ENCODE results near the gene GPR160. TPM values are rescaled to one million over a fixed set of nuclear protein-coding genes. Genes with fewer than 3 reads are reported as not detected.
"Not testable (repeated sequence)": the region's sequence is repeated elsewhere in the genome, so short reads cannot be mapped to it uniquely, and the experiment has no call there.

GPR160 gene
- total RNA-seq, 1 donor from 2014 or later, result 44.3 TPM

DNA sequence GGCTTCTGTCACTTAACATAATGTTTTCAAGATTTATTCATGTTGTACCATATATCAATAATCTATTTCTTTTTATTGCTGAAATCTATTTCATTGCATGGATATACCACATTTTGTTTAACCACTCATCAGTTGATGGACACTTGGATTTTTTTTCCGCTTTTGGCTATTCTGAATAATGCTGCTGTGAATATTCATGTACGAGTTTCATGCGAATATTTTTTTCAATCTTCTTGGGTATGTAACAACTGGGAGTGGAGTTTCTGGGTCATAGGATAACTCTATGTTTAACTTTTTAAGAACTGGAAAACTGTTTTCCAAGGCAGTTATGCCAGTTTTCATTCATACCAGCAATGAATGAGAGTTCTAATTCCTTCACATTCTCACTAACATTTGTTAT, 21.7 kb upstream of the GPR160 start:
- Mint-ChIP-seq H3K4me1 (ENCODE audit: low read depth) (peaks cover 17% of the 10 kb centered on the region), H3K4me3 (ENCODE audit: low read depth) (no peak overlapping the region), H3K27me3 (no peaks in the 10 kb centered on the region), H3K27ac (no peak overlapping the region), H3K36me3 (ENCODE audit: insufficient read depth) (no peaks in the 10 kb centered on the region), H3K9me3 (ENCODE audit: low read depth) (no peaks in the 10 kb centered on the region)
- TF ChIP-seq, protein P1, sequence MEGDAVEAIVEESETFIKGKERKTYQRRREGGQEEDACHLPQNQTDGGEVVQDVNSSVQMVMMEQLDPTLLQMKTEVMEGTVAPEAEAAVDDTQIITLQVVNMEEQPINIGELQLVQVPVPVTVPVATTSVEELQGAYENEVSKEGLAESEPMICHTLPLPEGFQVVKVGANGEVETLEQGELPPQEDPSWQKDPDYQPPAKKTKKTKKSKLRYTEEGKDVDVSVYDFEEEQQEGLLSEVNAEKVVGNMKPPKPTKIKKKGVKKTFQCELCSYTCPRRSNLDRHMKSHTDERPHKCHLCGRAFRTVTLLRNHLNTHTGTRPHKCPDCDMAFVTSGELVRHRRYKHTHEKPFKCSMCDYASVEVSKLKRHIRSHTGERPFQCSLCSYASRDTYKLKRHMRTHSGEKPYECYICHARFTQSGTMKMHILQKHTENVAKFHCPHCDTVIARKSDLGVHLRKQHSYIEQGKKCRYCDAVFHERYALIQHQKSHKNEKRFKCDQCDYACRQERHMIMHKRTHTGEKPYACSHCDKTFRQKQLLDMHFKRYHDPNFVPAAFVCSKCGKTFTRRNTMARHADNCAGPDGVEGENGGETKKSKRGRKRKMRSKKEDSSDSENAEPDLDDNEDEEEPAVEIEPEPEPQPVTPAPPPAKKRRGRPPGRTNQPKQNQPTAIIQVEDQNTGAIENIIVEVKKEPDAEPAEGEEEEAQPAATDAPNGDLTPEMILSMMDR (IDR thresholded peaks at IDR 0.05; ENCODE audit: unreplicated experiment), result no peak
- DNase-seq (ENCODE audit: low spot score, unreplicated experiment), result no peak

DNA sequence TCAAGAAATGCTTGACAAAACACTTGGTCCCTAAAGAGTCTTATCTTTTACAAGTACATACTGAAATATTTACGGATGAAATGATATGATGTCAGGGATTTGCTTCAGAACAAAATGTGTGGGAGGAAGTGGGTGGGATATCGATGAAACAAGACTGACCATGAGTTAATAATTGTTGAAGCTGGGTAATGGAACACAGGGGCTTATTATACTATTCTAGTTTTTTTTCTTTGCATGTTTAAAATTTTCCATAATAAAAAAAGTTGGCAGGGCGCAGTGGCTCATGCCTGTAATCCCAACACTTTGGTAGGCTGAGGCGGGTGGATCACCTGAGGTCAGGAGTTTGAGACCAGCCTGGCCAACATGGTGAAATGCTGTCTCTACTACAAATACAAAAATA, 18.5 kb upstream of the GPR160 start:
- H3K27ac Mint-ChIP-seq; H3K9me3 Mint-ChIP-seq (ENCODE audit: low read depth); H3K27me3 Mint-ChIP-seq; H3K36me3 Mint-ChIP-seq (ENCODE audit: insufficient read depth); H3K4me3 Mint-ChIP-seq (ENCODE audit: low read depth); DNase-seq (ENCODE audit: low spot score, unreplicated experiment): not testable (repeated sequence)
- peaks cover 33% of the 10 kb centered on the region for H3K4me1 Mint-ChIP-seq (ENCODE audit: low read depth)

DNA sequence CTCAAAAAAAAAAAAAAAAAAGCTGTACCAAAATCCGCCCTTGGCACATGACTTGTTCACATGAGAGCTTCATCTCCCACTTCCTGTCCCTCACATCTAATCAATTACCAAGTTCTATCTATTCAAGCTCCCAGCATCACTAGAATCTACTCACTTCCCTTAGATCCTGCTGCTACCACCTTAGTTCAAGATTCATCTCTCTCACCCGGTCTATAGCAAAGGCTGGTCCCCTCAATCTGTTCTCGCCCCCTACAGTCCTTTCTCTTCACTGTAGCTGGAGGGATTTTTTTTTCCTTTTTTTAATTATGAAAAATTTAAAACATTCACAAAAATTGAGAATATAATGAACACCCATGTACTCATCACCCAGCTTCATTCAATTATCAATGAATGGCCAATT, 16.7 kb upstream of the GPR160 start:
- Mint-ChIP-seq H3K4me3 (ENCODE audit: low read depth) (no peak overlapping the region), H3K36me3 (ENCODE audit: insufficient read depth) (no peaks in the 10 kb centered on the region), H3K9me3 (ENCODE audit: low read depth) (no peaks in the 10 kb centered on the region), H3K27ac (no peak overlapping the region), H3K27me3 (no peaks in the 10 kb centered on the region), H3K4me1 (ENCODE audit: low read depth) (peaks cover 38% of the 10 kb centered on the region)
- DNase-seq (ENCODE audit: low spot score, unreplicated experiment), result no peak
- TF ChIP-seq, protein P1 (IDR thresholded peaks at IDR 0.05; ENCODE audit: unreplicated experiment), result peak; percentile 23

DNA sequence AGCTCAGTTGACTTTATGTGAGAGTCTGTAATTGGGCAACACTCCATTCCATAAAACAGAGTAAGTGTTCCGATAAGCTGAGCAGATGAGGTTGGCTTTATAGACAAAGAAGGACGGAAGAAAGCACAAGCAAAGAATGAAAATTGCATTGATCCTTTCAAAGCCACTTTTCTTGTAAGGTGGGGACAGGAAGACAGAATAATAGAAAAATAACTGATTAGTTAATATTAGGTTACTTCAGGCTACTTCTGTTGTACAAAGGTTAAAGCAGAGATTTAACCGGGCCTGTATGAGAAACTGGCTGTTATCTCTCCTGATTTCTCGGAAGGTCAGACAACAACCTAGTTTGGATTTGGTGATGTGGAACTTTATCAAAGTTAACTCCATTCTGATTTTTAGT, 15.5 kb upstream of the GPR160 start:
- Mint-ChIP-seq H3K27me3 (no peaks in the 10 kb centered on the region), H3K27ac (no peak overlapping the region), H3K9me3 (ENCODE audit: low read depth) (no peaks in the 10 kb centered on the region), H3K36me3 (ENCODE audit: insufficient read depth) (no peaks in the 10 kb centered on the region), H3K4me3 (ENCODE audit: low read depth) (no peak overlapping the region), H3K4me1 (ENCODE audit: low read depth) (peaks cover 38% of the 10 kb centered on the region)
- TF ChIP-seq, protein P1 (IDR thresholded peaks at IDR 0.05; ENCODE audit: unreplicated experiment), result no peak
- DNase-seq (ENCODE audit: low spot score, unreplicated experiment), result no peak

DNA sequence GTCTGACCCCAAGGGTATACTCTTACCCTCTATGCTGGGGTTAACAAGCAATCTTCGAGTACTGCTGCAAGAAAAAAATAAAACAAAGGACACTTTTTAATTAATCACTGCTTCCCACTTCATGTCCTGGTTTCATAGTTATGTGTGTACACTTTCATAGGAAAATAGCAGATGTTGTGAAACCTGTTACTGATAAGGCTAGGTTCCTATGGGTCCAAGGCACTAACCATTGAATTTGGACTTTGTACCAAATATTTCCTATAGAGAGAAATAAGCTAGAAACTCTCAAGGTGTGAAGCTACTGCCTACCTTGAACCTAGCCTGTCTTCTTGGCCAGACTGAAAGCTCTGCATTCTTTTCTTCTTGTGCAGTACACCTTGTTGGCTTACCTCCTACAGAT, 14.6 kb upstream of the GPR160 start:
- Mint-ChIP-seq H3K36me3 (ENCODE audit: insufficient read depth) (no peaks in the 10 kb centered on the region), H3K27me3 (no peaks in the 10 kb centered on the region), H3K4me1 (ENCODE audit: low read depth) (peaks cover 38% of the 10 kb centered on the region), H3K9me3 (ENCODE audit: low read depth) (no peaks in the 10 kb centered on the region), H3K27ac (no peak overlapping the region), H3K4me3 (ENCODE audit: low read depth) (no peak overlapping the region)
- no peak for DNase-seq (ENCODE audit: low spot score, unreplicated experiment)
- TF ChIP-seq, protein P1 (IDR thresholded peaks at IDR 0.05; ENCODE audit: unreplicated experiment), result no peak

DNA sequence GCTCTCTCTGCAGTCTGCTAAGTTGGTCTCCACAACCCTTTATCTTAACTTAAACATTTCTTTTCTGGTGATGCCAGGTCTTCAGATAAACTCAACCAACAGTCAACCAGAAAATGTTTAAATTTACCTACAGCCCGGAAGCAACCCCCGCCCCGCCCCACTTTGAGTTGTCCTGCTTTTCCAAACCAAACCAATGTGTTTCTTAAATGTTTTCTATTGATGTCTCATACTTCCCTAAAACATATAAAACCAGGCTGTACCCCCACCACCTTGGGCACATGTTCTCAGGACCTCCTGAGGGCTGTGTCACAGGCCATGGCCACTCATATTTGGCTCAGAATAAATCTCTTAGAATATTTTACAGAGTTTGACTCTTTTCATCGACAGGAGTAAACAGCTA, 13.2 kb upstream of the GPR160 start:
- Mint-ChIP-seq H3K27me3 (no peaks in the 10 kb centered on the region), H3K36me3 (ENCODE audit: insufficient read depth) (no peaks in the 10 kb centered on the region), H3K27ac (no peak overlapping the region), H3K4me1 (ENCODE audit: low read depth) (peaks cover 35% of the 10 kb centered on the region), H3K4me3 (ENCODE audit: low read depth) (no peak overlapping the region), H3K9me3 (ENCODE audit: low read depth) (no peaks in the 10 kb centered on the region)
- TF ChIP-seq, protein P1 (IDR thresholded peaks at IDR 0.05; ENCODE audit: unreplicated experiment), result no peak
- no peak for DNase-seq (ENCODE audit: low spot score, unreplicated experiment)
